Activated T-cell treated with anti-CD3 and anti-CD28 coated beads, Interleukin-2, amount 50 U/mL, for 24 hours (primary cell): ENCODE results near the gene RETNLB.

Experiments
- DNase-seq: peaks from one replicate; pipeline ENCODE4 v3.0.0-alpha.2; 2020
- H3K27ac Mint-ChIP-seq: 2 replicates; pipeline ENCODE4 v1.8.0; 2020; ENCODE audit warnings: mild to moderate bottlenecking, mixed read lengths
- H3K27me3 Mint-ChIP-seq: 2 replicates; pipeline ENCODE4 v1.8.0; 2020; ENCODE audit warnings: mixed read lengths
- H3K36me3 Mint-ChIP-seq: 2 replicates; pipeline ENCODE4 v1.8.0; 2020; ENCODE audit warnings: low read depth, mixed read lengths
- H3K4me1 Mint-ChIP-seq: 2 replicates; pipeline ENCODE4 v1.8.0; 2020; ENCODE audit warnings: low read depth, mixed read lengths
- H3K4me3 Mint-ChIP-seq: 2 replicates; pipeline ENCODE4 v1.8.0; 2020; ENCODE audit warnings: mild to moderate bottlenecking, moderate library complexity, mixed read lengths
- H3K9me3 Mint-ChIP-seq: 2 replicates; pipeline ENCODE4 v1.8.0; 2020; ENCODE audit warnings: mixed read lengths

RETNLB gene

DNA sequence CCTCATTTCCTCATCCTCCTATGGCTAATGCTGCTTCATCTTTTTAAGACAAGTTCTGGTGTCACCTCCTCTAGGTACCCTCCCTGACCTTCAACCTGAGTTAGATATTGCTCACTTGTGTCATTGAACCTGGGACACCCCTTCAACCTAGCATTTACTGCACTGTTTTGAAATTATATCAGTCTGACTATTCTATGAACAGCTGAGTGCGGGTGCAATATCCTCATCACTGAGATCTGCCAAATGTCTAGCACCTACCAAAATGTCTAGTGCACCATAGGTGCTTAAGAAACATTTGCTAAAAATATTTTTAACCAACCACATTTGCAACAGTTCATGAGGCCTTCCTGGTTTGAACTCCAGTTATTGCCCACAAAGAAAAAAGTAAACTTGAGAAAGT is 34.5 kb downstream of the RETNLB start:
- H3K4me3 Mint-ChIP-seq, result no peak overlapping the region
- DNase-seq, result no peak
- H3K4me1 Mint-ChIP-seq, result peaks cover 2% of the 10 kb centered on the region
- H3K27ac Mint-ChIP-seq, result no peak overlapping the region
- H3K27me3 Mint-ChIP-seq, result no peaks in the 10 kb centered on the region
- H3K9me3 Mint-ChIP-seq, result peaks cover 9% of the 10 kb centered on the region
- no peaks in the 10 kb centered on the region for H3K36me3 Mint-ChIP-seq

GRCh38 chr3:108719178-108719806 is 37.9 kb downstream of the RETNLB start:
- no peak overlapping the region for H3K4me3 Mint-ChIP-seq
- peaks cover 2% of the 10 kb centered on the region for H3K27me3 Mint-ChIP-seq
- DNase-seq, result no peak

GRCh38 chr3:108718454-108718853 is 38.8 kb downstream of the RETNLB start:
- Mint-ChIP-seq H3K27ac (no peak overlapping the region), H3K4me3 (no peak overlapping the region), H3K9me3 (peaks cover 9% of the 10 kb centered on the region), H3K36me3 (no peaks in the 10 kb centered on the region), H3K4me1 (peaks cover 2% of the 10 kb centered on the region), H3K27me3 (peaks cover 2% of the 10 kb centered on the region)
- no peak for DNase-seq

More at GRCh38 chr3:108719178-108719806, 37.9 kb downstream of the RETNLB start:
- no peak overlapping the region for H3K27ac Mint-ChIP-seq
- peaks cover 9% of the 10 kb centered on the region for H3K9me3 Mint-ChIP-seq
- H3K4me1 Mint-ChIP-seq, result peaks cover 2% of the 10 kb centered on the region
- H3K36me3 Mint-ChIP-seq, result no peaks in the 10 kb centered on the region

DNA sequence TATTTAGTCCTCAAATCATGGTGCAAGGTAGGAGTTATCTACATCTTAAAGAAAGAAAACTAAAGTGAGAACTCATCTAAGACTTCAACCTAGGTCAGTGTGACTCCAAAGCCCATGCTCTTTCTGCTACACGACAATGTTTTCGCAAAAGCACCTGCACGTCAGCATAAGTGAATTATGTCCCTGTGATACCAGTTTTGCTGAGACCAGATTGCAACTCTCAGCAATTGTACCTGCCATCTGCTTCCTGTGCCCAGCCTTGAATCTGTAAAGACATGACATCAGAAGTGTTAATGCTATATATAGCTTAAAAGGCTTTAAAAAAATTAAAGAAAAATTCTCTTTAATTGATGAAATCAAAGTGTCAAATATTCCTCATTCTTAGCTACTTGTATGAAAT is 43.4 kb downstream of the RETNLB start:
- H3K4me3 Mint-ChIP-seq, result no peak overlapping the region
- peaks cover 2% of the 10 kb centered on the region for H3K27me3 Mint-ChIP-seq
- H3K27ac Mint-ChIP-seq, result no peak overlapping the region
- no peaks in the 10 kb centered on the region for H3K4me1 Mint-ChIP-seq
- no peaks in the 10 kb centered on the region for H3K9me3 Mint-ChIP-seq
- DNase-seq, result no peak
- no peaks in the 10 kb centered on the region for H3K36me3 Mint-ChIP-seq

DNA sequence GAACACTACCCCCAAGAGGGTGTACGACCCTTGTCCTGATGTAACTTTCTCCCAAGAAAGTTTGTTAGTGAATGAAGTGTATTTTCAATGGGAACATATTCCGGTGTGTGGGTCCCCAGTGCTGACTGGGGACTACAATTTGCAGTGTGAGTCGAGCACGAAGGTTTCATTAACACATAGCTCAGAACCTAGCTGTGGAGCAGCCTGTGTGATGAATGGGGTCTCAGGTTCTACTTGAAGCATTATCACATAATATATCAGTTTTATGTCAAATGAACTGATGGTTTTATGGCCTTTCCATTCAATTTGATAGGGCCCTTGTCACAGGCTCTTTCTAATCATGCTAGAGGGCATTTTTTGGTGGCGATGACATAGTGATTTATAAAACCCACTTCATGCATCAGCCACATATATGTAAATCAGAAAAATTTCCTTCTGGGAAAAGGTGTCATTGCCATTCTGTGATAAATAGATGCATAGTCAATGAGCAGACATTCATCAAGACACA is 44.1 kb downstream of the RETNLB start:
- Mint-ChIP-seq H3K9me3 (no peaks in the 10 kb centered on the region), H3K27ac (no peak overlapping the region), H3K4me3 (no peak overlapping the region), H3K4me1 (no peaks in the 10 kb centered on the region), H3K36me3 (no peaks in the 10 kb centered on the region), H3K27me3 (peaks cover 2% of the 10 kb centered on the region)
- DNase-seq, result no peak
